Lower leg skin (tissue), 4 donors: ENCODE measurements around the gene YTHDF2. TPM values are rescaled to one million over a fixed set of nuclear protein-coding genes. Genes with fewer than 3 reads are reported as not detected.
"Not testable (repeated sequence)": the region's sequence is repeated elsewhere in the genome, so short reads cannot be mapped to it uniquely, and the experiment has no call there.

Experiments used
- DNase-seq, 2 donors: peaks; one replicate each; pipeline ENCODE4 v3.0.0-alpha.2; 2019; ENCODE audit warnings: low spot score in 2 of 2
- H3K4me3 ChIP-seq: fragments of 200-600 bp; sonication (generic); 2 replicates; pipeline ENCODE4 v1.5.1; 2017; ENCODE audit warnings: mild to moderate bottlenecking, low read depth; ENCODE audit not compliant: poor library complexity, severe bottlenecking
- POLR2A ChIP-seq, 2 donors: fragments of 450-650 bp; IDR thresholded peaks; one replicate each; pipeline ENCODE4 v1.6.1; 2016 to 2017; ENCODE audit warnings: antibody characterized with exemption in 2 of 2, mild to moderate bottlenecking in 1 of 2, moderate library complexity in 1 of 2
- WGBS, 2 donors: methylation state at CpG; one replicate each; pipeline ENCODE4 v1.1.5; 2018; 5-methylcytosine and 5-hydroxymethylcytosine counted together
- intact Hi-C: fragments of 100-400 bp; cut with DNase I; formaldehyde crosslinking; loops from one replicate; pipeline ENCODE4 v1.15.0; 2023; ENCODE audit warnings: low total_unique reads
- total RNA-seq, 4 donors: library from RNA; depleted of rRNA; stranded (reverse); fragments of >200 nt; gene quantifications; one replicate each; pipeline ENCODE4 v1.1.0, GENCODE V29; 2016
- TF ChIP-seq, protein P1 (sequence below), 3 donors: fragments of 450-650 bp; IDR thresholded peaks; one replicate each; pipeline ENCODE4 v1.5.1; 2016; ENCODE audit warnings: antibody characterized with exemption in 3 of 3, mild to moderate bottlenecking in 3 of 3, moderate library complexity in 2 of 3

Gene YTHDF2
- total RNA-seq, 4 donors from 2014 or later, result 59.6 to 79.9 (median 72.3) TPM

DNA sequence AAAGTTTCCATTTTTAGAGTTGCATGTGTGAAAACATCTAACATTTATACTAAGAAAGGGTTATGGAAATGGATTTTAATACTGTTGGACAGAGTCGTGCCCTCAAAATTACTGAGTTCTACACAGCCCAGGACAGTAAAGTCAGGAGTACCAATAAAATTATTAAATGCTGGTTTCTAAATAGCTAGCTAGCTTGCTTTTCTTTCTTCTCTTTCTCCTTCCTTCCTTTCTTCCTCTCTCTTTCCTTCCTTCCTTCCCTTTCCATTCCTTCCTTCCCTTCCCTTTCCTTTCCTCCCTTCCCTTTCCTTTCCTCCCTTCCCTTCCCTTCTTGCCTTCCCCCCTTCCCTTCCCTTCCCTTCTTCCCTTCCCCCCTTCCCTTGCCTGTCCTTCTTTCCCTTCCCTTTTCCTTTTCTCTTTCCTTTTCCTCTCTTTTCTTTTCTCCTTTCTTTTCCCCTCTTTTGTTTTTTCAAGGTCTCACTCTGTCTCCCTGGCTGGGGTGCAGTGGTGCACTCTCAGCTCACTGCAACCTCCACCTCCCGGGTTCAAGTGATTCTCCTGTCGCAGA, 33.9 kb downstream of the YTHDF2 start:
- no peak overlapping the region for H3K4me3 ChIP-seq
- intact Hi-C loops, result loop anchor here (10.0 kb wide), 1 partner anchor 126 kb away; the partner anchor contains the start of genes RNU11 and TAF12
- WGBS, 2 donors, result 95 to 97% methylated on average over 3 of the region's 3 CpGs
- TF ChIP-seq, protein P1, sequence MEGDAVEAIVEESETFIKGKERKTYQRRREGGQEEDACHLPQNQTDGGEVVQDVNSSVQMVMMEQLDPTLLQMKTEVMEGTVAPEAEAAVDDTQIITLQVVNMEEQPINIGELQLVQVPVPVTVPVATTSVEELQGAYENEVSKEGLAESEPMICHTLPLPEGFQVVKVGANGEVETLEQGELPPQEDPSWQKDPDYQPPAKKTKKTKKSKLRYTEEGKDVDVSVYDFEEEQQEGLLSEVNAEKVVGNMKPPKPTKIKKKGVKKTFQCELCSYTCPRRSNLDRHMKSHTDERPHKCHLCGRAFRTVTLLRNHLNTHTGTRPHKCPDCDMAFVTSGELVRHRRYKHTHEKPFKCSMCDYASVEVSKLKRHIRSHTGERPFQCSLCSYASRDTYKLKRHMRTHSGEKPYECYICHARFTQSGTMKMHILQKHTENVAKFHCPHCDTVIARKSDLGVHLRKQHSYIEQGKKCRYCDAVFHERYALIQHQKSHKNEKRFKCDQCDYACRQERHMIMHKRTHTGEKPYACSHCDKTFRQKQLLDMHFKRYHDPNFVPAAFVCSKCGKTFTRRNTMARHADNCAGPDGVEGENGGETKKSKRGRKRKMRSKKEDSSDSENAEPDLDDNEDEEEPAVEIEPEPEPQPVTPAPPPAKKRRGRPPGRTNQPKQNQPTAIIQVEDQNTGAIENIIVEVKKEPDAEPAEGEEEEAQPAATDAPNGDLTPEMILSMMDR (IDR thresholded peaks at IDR 0.05), result no peak
- TF ChIP-seq POLR2A (IDR thresholded peaks at IDR 0.05), result no peak
- no peak for DNase-seq

DNA sequence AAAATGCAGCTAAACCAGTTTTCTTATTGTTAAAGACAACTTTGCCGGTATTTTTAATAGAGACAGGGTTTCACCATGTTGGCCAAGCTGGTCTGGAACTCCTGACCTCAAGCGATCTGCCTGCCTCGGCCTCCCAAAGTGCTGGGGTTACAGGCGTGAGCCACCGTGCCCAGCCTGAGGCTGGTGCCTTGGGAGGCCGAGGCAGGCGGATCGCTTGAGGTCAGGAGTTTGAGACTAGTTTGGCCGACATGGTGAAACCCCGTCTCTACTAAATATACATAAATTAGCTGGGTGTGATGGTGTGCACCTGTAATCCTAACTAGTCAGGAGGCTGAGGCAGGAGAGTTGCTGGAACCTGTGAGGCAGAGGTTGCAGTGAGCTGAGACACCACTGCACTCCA, 35.2 kb downstream of the YTHDF2 start:
- 90 to 94% methylated on average over 10 of the region's 10 CpGs for WGBS, 2 donors
- not testable (repeated sequence) for H3K4me3 ChIP-seq
- intact Hi-C loops, result loop anchor here (10.0 kb wide), 1 partner anchor 127 kb away; the partner anchor contains the start of genes RNU11 and TAF12
- DNase-seq, result peak in 1 of 2 donors; percentile 49

DNA sequence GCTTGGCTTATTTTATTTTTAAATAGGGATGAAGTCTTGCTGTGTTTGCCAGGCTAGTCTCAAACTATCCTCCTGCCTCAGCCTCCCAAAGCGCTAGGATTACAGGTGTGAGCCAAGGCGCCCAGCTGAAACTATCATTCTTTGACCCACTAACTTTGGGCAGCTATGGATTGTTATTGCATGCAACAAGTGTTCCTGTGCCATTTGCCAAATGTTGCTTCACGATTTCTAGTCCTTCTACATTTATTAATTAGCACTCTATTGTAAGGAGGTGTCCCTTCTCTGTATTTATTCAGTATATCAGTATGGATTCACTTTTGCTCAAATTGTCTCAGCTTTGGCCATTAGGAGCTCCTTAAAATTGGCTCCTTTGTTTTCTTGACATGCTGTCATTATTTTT, 36.4 kb downstream of the YTHDF2 start:
- TF ChIP-seq, protein P1 (IDR thresholded peaks at IDR 0.05), result no peak
- TF ChIP-seq POLR2A (IDR thresholded peaks at IDR 0.05), result no peak
- intact Hi-C loops, result loop anchor here (10.0 kb wide), 1 partner anchor 128 kb away; the partner anchor contains the start of genes RNU11 and TAF12
- H3K4me3 ChIP-seq, result no peak overlapping the region
- WGBS, 2 donors, result 74 to 81% methylated on average over 3 of the region's 3 CpGs
- peak in 1 of 2 donors; percentile 48 for DNase-seq

DNA sequence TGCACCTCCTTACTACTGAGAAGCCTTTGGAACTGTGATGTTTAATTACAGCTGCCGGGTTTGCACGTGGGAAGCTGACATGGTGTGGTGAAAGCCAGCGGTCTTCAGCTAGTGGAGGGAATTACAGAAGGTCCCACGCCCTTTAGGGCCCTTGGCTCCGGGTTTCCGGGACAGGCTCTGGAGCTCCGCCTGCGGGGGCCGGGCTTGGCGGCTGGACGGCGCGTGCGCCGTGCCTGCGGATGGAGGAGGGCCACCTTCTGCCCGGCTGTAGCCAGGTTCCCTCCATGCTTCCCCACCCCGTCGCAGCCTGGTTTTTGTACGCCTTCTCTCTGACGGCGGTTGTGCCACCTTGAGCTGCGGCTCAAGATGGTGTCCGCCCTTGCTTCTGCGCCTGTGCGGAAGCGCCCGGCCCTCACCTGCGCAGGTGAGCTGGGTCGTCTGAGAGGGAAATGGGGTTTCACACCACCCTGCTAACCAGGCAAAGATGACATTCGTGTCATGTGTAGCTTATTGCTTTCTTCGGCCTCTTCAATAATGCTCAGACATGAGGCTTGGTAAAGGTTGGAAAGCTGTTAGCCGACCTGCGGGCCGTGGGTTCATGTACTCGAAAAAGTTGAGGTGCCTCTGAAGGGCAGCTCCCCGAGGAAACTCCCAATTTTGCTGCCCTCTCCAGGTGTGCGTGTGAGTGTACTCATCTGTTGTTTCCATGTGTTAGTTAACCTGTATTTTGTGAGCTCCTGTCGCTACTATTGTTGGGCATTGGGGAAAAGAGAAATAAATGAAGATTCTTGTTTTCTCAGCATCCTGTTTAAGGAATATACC, 38.6 kb downstream of the YTHDF2 start:
- peak; percentile 72 to 95 for DNase-seq
- TF ChIP-seq POLR2A (IDR thresholded peaks at IDR 0.05), result no peak
- TF ChIP-seq, protein P1 (IDR thresholded peaks at IDR 0.05), result no peak
- H3K4me3 ChIP-seq, result peak overlapping the region; percentile 34
- intact Hi-C loops, result loop anchor here (5.0 to 10.0 kb wide), 2 partner anchors 131 to 1633 kb away; partner anchors contain the start of genes RNU11 and TAF12
- WGBS, 2 donors, result 9 to 15% methylated on average over 28 to 38 of the region's 39 CpGs

DNA sequence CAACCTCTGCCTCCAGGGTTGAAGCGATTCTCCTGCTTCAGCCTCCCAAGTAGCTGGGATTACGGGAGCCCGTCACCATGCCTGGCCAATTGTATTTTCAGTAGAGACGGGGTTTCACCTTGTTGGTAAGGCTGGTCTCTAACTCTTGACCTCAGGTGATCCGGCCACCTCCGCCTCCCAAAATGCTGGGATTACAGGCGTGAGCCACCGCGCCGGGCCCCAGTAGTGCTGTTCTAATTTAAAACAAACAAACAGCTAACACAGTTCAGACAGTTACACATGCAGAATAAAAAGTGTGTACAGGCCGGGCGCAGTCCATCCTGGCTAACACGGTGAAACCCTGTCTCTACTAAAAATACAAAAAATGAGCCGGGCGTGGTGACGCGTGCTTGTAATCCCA, 39.6 kb downstream of the YTHDF2 start:
- DNase-seq, result peak in 1 of 2 donors; percentile 76
- WGBS, 2 donors, result 96% methylated on average over 17 of the region's 17 CpGs
- intact Hi-C loops, result loop anchor here (5.0 to 10.0 kb wide), 2 partner anchors 132 to 1634 kb away; partner anchors contain the start of genes RNU11 and TAF12
- TF ChIP-seq POLR2A (IDR thresholded peaks at IDR 0.05), result no peak
- TF ChIP-seq, protein P1 (IDR thresholded peaks at IDR 0.05), result no peak
- no peak overlapping the region for H3K4me3 ChIP-seq

DNA sequence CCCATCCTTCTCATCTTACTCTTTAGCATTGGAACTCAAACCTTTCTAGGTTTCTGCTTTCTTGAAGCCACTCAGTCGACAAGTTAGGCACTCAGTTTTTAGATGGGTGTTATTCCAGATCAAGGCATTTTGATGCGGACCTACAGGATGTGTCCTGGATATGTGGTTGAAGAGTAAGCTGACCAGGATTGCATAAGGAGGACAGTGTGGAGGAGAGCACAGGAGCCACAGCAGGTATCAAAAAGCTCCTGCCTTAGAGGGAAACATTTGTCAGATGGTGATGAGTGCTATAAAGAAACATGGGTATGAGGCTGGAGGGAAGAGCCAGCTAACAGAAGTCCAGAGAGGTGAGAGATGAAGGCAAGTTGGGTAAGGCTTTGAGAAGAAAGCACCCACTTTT, 41.3 kb downstream of the YTHDF2 start:
- no peak for DNase-seq
- TF ChIP-seq, protein P1 (IDR thresholded peaks at IDR 0.05), result no peak
- no peak for TF ChIP-seq POLR2A (IDR thresholded peaks at IDR 0.05)
- 92 to 94% methylated on average over 2 of the region's 2 CpGs for WGBS, 2 donors
- intact Hi-C loops, result loop anchor here (5.0 to 10.0 kb wide), 2 partner anchors 133 to 1636 kb away; partner anchors contain the start of genes RNU11 and TAF12
- H3K4me3 ChIP-seq, result no peak overlapping the region
